ENCODE data around the gene COG5.

COG5 gene

DNA sequence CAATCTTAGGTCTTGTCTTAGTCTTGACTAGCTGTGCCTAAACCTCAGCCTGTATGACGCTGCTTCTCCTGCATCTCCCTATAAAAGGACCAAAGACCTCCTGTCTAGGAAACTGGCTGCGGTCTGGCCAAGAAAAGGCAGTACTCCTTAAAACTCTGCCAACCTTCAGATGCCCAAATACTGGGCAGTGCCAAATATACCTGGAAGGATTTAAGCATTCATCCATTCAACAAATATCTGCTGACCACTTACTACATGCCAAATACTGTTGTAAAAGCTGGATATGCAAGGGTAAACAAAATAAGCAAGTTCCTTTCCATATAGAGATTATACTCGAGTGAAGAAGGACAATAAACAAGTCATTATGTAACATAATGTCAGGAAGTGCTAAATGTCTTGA, 259.1 kb downstream of the COG5 start:
- TF ChIP-seq SIN3A (IDR thresholded peaks at IDR 0.05; ENCODE audit: borderline replicate concordance, insufficient read depth, low read length) (no peak), FOXP2 (optimal IDR thresholded peaks at IDR 0.05; ENCODE audit: borderline replicate concordance, extremely low read depth, extremely low read length, insufficient read depth) (no peak), POLR2AphosphoS5 (IDR thresholded peaks at IDR 0.05; ENCODE audit: low read depth, low read length) (no peak), TAF1 (IDR thresholded peaks at IDR 0.05; ENCODE audit: borderline replicate concordance, insufficient read depth, low read length) (no peak)
- TF ChIP-seq, protein P1, sequence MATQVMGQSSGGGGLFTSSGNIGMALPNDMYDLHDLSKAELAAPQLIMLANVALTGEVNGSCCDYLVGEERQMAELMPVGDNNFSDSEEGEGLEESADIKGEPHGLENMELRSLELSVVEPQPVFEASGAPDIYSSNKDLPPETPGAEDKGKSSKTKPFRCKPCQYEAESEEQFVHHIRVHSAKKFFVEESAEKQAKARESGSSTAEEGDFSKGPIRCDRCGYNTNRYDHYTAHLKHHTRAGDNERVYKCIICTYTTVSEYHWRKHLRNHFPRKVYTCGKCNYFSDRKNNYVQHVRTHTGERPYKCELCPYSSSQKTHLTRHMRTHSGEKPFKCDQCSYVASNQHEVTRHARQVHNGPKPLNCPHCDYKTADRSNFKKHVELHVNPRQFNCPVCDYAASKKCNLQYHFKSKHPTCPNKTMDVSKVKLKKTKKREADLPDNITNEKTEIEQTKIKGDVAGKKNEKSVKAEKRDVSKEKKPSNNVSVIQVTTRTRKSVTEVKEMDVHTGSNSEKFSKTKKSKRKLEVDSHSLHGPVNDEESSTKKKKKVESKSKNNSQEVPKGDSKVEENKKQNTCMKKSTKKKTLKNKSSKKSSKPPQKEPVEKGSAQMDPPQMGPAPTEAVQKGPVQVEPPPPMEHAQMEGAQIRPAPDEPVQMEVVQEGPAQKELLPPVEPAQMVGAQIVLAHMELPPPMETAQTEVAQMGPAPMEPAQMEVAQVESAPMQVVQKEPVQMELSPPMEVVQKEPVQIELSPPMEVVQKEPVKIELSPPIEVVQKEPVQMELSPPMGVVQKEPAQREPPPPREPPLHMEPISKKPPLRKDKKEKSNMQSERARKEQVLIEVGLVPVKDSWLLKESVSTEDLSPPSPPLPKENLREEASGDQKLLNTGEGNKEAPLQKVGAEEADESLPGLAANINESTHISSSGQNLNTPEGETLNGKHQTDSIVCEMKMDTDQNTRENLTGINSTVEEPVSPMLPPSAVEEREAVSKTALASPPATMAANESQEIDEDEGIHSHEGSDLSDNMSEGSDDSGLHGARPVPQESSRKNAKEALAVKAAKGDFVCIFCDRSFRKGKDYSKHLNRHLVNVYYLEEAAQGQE (IDR thresholded peaks at IDR 0.05; ENCODE audit: insufficient read depth in 1 of 2, low read depth in 2 of 2, low read length in 2 of 2): no peak

GRCh38 chr7:107304063-107304462, 259.7 kb downstream of the COG5 start:
- no peak for TF ChIP-seq POLR2AphosphoS5 (IDR thresholded peaks at IDR 0.05; ENCODE audit: low read depth, low read length)
- TF ChIP-seq SIN3A (IDR thresholded peaks at IDR 0.05; ENCODE audit: borderline replicate concordance, insufficient read depth, low read length): no peak
- TF ChIP-seq, protein P1 (IDR thresholded peaks at IDR 0.05; ENCODE audit: insufficient read depth in 1 of 2, low read depth in 2 of 2, low read length in 2 of 2): no peak
- TF ChIP-seq TAF1 (IDR thresholded peaks at IDR 0.05; ENCODE audit: borderline replicate concordance, insufficient read depth, low read length): no peak
- no peak for TF ChIP-seq FOXP2 (optimal IDR thresholded peaks at IDR 0.05; ENCODE audit: borderline replicate concordance, extremely low read depth, extremely low read length, insufficient read depth)

GRCh38 chr7:107302250-107302847, 261.4 kb downstream of the COG5 start:
- TF ChIP-seq, protein P1 (IDR thresholded peaks at IDR 0.05; ENCODE audit: insufficient read depth in 1 of 2, low read depth in 2 of 2, low read length in 2 of 2): no peak
- TF ChIP-seq FOXP2 (optimal IDR thresholded peaks at IDR 0.05; ENCODE audit: borderline replicate concordance, extremely low read depth, extremely low read length, insufficient read depth) (no peak), SIN3A (IDR thresholded peaks at IDR 0.05; ENCODE audit: borderline replicate concordance, insufficient read depth, low read length) (no peak), TAF1 (IDR thresholded peaks at IDR 0.05; ENCODE audit: borderline replicate concordance, insufficient read depth, low read length) (no peak), POLR2AphosphoS5 (IDR thresholded peaks at IDR 0.05; ENCODE audit: low read depth, low read length) (no peak)

DNA sequence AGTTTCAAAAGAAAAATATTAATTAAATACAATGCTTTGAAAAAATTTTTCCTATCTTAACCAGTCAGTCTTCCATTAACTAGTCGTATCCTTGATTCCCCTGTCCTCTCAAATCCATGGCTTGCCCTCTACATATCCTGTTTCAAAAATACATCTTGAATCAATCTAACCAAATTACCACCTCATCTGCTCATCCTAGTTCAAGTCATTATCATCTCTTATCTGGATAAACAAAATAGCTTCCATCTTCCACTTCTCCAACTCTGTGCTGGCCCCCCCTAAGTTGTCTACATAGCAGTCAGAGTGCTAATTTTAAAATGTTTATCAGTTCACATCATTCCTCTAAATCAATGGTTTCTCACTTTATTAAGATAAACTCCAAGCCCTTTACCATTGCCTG, 269.5 kb downstream of the COG5 start:
- TF ChIP-seq POLR2AphosphoS5 (IDR thresholded peaks at IDR 0.05; ENCODE audit: low read depth, low read length) (no peak), FOXP2 (optimal IDR thresholded peaks at IDR 0.05; ENCODE audit: borderline replicate concordance, extremely low read depth, extremely low read length, insufficient read depth) (no peak)
- TF ChIP-seq, protein P1 (IDR thresholded peaks at IDR 0.05; ENCODE audit: insufficient read depth in 1 of 2, low read depth in 2 of 2, low read length in 2 of 2): no peak

DNA sequence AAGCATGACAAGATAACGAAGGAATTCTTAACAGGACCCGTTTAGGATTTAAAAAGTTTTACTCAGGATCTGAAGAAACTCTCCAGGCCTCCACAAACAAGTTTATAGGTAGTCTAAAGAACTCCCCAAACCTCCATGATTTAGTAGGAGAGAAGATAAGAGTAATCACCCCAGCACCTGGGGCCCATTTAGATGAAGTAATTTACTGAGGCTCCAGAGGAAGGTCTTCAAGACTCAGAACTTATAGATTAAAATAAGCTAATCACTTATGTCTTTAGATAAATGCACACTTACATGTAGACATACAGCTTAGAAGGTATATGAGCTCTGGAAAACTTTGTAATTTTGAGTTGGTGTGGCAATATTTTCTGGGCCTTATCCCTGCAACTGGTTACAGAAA, 271.1 kb downstream of the COG5 start:
- no peak for TF ChIP-seq TAF1 (IDR thresholded peaks at IDR 0.05; ENCODE audit: borderline replicate concordance, insufficient read depth, low read length)
- no peak for TF ChIP-seq SIN3A (IDR thresholded peaks at IDR 0.05; ENCODE audit: borderline replicate concordance, insufficient read depth, low read length)
- no peak for TF ChIP-seq FOXP2 (optimal IDR thresholded peaks at IDR 0.05; ENCODE audit: borderline replicate concordance, extremely low read depth, extremely low read length, insufficient read depth)
- TF ChIP-seq POLR2AphosphoS5 (IDR thresholded peaks at IDR 0.05; ENCODE audit: low read depth, low read length): no peak
- TF ChIP-seq, protein P1 (IDR thresholded peaks at IDR 0.05; ENCODE audit: insufficient read depth in 1 of 2, low read depth in 2 of 2, low read length in 2 of 2): no peak

Data from PFSK-1 (cell line).